Retinal pigment epithelial cell (primary cell): ENCODE data around the gene NECTIN4.
"Not testable (repeated sequence)": the region's sequence is repeated elsewhere in the genome, so short reads cannot be mapped to it uniquely, and the experiment has no call there.

ENCODE experiments used
- DNase-seq: peaks from one replicate; pipeline ENCODE4 v3.0.0-alpha.2; 2010; ENCODE audit warnings: low read depth
- H3K4me3 ChIP-seq: 2 replicates; pipeline ENCODE4 v1.5.1; 2011; ENCODE audit warnings: mild to moderate bottlenecking, low read length, control low read depth, moderate library complexity
- TF ChIP-seq, protein P1 (sequence below): conservative IDR thresholded peaks from 2 replicates; pipeline ENCODE4 v1.5.1; 2011; ENCODE audit warnings: low read depth, low read length, control low read depth, inconsistent platforms

NECTIN4 gene

DNA sequence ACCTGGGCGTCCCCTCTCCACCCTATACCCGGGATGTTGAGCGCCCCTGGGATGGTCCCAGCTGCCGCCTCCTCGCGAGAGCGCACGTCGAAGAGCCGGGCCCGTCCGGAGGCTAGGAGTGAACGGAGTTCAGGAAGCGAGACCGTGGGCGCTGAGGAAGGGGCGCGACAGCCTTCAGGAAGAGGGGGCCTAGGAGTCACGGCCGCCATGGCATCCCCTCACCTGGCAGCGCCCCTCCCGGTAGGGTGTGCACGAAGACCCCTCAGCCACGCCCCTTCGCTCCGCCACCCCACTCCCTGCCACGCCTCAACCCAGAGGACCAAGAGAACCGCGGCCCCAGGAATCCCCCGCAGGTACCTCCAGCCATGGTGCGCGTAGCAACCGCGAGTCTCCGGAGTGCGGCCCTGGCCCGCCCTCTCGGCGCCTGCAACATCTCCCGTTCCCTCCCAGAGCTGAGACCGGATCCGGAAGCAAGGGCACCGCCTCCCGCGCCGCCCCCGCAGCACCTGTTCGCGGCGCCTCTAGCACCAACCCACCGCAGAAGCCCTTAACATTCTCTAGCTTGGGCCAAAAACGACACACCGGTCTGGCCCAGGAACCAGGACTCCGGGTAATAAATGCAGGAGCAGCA, 50.7 kb downstream of the NECTIN4 start, which contains the start of gene TSTD1:
TSTD1 (minus strand) TSS at position 442 of the 631 bp plus-strand sequence; CDS start at position 367, 75 bp downstream.
- DNase-seq: no peak
- TF ChIP-seq, protein P1, sequence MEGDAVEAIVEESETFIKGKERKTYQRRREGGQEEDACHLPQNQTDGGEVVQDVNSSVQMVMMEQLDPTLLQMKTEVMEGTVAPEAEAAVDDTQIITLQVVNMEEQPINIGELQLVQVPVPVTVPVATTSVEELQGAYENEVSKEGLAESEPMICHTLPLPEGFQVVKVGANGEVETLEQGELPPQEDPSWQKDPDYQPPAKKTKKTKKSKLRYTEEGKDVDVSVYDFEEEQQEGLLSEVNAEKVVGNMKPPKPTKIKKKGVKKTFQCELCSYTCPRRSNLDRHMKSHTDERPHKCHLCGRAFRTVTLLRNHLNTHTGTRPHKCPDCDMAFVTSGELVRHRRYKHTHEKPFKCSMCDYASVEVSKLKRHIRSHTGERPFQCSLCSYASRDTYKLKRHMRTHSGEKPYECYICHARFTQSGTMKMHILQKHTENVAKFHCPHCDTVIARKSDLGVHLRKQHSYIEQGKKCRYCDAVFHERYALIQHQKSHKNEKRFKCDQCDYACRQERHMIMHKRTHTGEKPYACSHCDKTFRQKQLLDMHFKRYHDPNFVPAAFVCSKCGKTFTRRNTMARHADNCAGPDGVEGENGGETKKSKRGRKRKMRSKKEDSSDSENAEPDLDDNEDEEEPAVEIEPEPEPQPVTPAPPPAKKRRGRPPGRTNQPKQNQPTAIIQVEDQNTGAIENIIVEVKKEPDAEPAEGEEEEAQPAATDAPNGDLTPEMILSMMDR: peak; percentile 1
- H3K4me3 ChIP-seq: peak within 1 kb of the TSS; percentile 80

DNA sequence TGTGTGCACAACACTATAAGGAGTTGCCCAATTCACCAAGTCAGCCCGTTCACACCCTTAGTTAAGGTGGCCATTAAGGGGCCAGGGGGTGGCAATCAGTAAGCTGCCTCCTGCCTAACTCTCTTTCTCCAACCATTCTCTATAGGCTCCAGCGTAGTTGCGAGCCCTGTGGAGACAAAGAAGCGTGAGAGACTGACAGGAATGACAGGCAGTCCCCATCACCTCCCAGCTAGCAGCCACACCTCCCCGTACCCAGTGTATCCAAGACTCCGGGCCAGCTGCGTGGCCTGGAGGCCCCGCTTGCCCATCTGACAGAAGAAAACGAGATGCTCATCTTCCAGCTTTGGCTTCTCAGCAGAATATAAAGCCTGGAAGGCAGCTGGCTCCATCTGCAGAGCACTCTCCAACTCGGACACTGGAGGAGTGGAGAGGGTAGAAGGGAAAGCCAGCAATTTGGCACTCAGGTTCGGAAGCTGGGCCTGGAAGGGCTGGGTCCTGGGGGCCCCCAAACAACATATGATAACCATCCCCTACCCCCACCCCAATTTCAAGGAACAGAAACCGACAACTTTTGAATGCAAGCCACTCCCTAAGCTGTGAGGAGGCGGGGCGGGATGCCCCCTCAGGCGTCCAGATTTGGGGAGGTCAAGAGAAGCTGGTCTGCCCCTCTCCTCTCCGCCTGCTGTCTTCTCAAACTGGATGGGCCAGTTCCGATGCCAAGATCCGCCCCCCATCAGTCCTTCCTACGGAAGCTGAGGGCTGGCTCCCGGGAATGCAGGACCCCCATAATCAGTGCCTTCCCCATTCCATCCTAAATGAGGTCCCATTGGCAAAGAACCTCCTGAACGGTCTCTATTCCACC, 51.5 kb downstream of the NECTIN4 start:
- TF ChIP-seq, protein P1: no peak

DNA sequence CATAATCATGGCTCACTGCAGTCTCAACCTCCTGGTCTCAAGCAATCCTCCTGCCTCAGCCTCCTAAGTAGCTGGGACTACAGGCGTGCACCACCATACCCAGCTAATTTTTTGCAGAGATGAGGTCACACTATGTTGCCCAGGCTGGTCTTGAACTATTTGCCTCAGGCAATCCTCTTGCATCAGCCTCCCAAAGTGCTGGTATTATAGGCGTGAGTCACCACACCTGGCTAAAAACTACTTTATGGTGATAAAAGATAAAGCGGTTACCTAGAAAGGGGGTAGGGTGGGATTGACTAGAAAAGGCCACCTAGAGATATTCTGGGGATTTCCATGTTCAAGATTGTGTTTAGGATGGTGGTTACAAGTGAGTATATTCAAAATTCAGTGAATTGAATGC, 55.6 kb downstream of the NECTIN4 start:
- H3K4me3 ChIP-seq: no peak overlapping the region
- TF ChIP-seq, protein P1: no peak
- no peak for DNase-seq

More for the DNA sequence above, 51.5 kb downstream of the NECTIN4 start:
- H3K4me3 ChIP-seq: peak overlapping the region; percentile 80
- DNase-seq: no peak

DNA sequence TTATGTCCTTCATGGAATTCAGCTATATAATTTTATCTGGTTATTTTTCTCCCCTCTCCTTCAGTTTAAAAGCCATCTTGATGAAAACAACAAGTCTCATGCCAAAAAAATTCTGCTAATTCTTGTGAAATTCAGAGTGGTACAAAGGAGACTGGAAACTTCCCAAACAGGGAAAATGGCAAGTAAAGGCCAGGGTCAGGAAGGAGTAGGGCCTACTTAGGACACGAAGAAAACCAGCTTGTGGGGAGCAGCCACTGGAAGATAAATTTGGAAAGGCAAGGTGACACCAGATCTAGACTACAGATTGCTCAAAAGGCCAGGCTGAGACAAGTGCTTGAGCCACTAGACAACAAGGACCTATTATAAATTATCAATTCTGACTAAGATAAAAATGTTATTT, 56.9 kb downstream of the NECTIN4 start:
- DNase-seq: no peak
- TF ChIP-seq, protein P1: no peak
- no peak overlapping the region for H3K4me3 ChIP-seq

DNA sequence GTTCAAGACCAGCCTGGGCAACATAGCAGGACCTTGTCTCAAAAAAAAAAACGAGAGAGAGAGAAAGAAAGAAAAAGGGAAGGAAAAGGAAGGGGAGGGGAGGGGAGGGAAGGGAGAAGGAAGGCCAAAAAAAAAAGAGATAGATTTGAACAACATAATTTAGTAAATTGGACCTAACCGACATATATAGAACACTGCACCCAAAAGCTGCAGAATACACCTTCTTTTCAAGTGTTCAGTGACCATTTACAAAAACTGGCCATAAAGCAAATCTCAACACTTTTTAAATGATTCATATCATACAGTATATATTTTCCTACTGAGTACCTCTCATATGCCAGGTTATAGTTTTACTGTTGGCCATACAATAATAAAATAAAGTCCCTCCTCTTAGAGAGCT, 57.5 kb downstream of the NECTIN4 start:
- H3K4me3 ChIP-seq: no peak overlapping the region
- TF ChIP-seq, protein P1: no peak
- DNase-seq: no peak

DNA sequence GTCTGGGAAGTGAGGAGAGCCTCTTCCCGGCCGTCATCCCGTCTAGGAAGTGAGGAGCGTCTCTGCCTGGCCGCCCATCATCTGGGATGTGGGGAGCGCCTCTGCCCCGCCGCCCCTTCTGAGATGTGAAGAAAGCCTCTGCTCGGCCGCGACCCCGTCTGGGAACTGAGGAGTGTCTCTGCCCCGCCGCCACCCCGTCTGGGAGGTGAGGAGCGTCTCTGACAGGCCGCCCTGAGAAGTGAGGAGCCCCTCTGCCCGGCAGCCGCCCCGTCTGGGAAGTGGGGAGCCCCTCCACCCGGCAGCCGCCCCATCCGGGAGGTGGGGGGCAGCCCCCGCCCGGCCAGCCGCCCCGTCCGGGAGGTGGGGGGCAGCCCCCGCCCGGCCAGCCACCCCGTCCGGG, 59.9 kb downstream of the NECTIN4 start:
- not testable (repeated sequence) for DNase-seq, H3K4me3 ChIP-seq

DNA sequence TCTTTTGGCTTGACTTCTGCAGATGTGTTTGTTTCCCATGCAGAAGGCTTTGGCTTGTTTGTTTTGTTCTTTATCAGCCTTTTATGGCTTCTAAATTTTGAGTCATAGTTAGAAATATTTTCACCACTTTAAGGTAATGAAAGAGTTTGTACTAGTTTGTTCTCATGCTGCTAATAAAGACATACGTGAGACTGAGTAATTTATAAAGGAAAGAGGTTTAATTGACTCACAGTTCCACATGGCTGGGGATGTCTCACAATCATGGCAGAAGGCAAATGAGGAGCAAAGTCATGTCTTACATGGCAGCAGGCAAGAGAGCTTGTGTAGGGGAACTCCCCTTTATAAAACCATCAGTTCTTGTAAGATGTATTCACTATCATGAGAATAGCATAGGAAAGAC, 62.4 kb downstream of the NECTIN4 start:
- H3K4me3 ChIP-seq, DNase-seq: not testable (repeated sequence)

DNA sequence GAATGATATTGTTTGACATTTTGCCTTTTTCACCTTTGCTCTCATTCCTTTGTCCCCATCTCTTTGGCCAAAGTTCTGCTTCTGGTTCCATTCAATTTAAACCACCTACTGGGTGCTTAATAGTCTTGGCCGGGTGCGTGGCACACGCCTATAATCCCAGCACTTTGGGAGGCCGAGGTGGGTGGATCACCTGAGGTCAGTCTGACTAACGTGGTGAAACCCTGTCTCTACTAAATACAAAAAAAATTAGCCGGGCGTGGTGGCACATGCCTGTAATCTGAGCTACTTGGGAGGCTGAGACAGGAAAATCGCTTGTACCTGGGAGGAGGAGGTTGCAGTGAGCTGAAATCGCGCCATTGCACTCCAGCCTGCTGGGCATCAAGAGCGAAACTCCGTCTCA, 66.9 kb downstream of the NECTIN4 start:
- not testable (repeated sequence) for H3K4me3 ChIP-seq, DNase-seq
